ENCODE measurements around the gene NPHP4.

Gene NPHP4

GRCh38 chr1:5831600-5832335 lies 160.5 kb downstream of the NPHP4 start:
- no peak for TF ChIP-seq CTCF (IDR thresholded peaks at IDR 0.05; ENCODE audit: unreplicated experiment in 3 of 3)
- H3K36me3 Mint-ChIP-seq (ENCODE audit: low read depth): no peaks in the 10 kb centered on the region
- H3K4me3 Mint-ChIP-seq: no peak overlapping the region
- H3K27me3 Mint-ChIP-seq (ENCODE audit: low read depth): peaks cover 33% of the 10 kb centered on the region
- no peaks in the 10 kb centered on the region for H3K4me1 Mint-ChIP-seq
- H3K27ac Mint-ChIP-seq: no peak overlapping the region
- H3K9me3 Mint-ChIP-seq: peaks cover 5% of the 10 kb centered on the region

- Mint-ChIP-seq H3K36me3 (ENCODE audit: low read depth) (no peaks in the 10 kb centered on the region), H3K27ac (no peak overlapping the region), H3K27me3 (ENCODE audit: low read depth) (peaks cover 27% of the 10 kb centered on the region), H3K4me1 (no peaks in the 10 kb centered on the region), H3K4me3 (no peak overlapping the region), H3K9me3 (peaks cover 9% of the 10 kb centered on the region)
- TF ChIP-seq CTCF (IDR thresholded peaks at IDR 0.05; ENCODE audit: unreplicated experiment in 3 of 3): no peak
Observed at GRCh38 chr1:5830771-5831599, 161.2 kb downstream of the NPHP4 start.

GRCh38 chr1:5829414-5829813 lies 162.8 kb downstream of the NPHP4 start:
- TF ChIP-seq CTCF (IDR thresholded peaks at IDR 0.05; ENCODE audit: unreplicated experiment in 3 of 3): no peak
- H3K27me3 Mint-ChIP-seq (ENCODE audit: low read depth): peaks cover 15% of the 10 kb centered on the region
- H3K9me3 Mint-ChIP-seq: peaks cover 12% of the 10 kb centered on the region
- H3K4me1 Mint-ChIP-seq: no peaks in the 10 kb centered on the region
- no peak overlapping the region for H3K4me3 Mint-ChIP-seq
- H3K36me3 Mint-ChIP-seq (ENCODE audit: low read depth): no peaks in the 10 kb centered on the region
- no peak overlapping the region for H3K27ac Mint-ChIP-seq

- Mint-ChIP-seq H3K9me3 (peaks cover 12% of the 10 kb centered on the region), H3K27ac (no peak overlapping the region), H3K36me3 (ENCODE audit: low read depth) (no peaks in the 10 kb centered on the region), H3K4me3 (no peak overlapping the region), H3K27me3 (ENCODE audit: low read depth) (peaks cover 15% of the 10 kb centered on the region), H3K4me1 (no peaks in the 10 kb centered on the region)
- no peak for TF ChIP-seq CTCF (IDR thresholded peaks at IDR 0.05; ENCODE audit: unreplicated experiment in 3 of 3)
Observed at GRCh38 chr1:5828308-5828935, 163.8 kb downstream of the NPHP4 start.

GRCh38 chr1:5827516-5827915 lies 164.7 kb downstream of the NPHP4 start:
- no peak for TF ChIP-seq CTCF (IDR thresholded peaks at IDR 0.05; ENCODE audit: unreplicated experiment in 3 of 3)
- peaks cover 17% of the 10 kb centered on the region for H3K27me3 Mint-ChIP-seq (ENCODE audit: low read depth)
- H3K4me1 Mint-ChIP-seq: no peaks in the 10 kb centered on the region
- no peaks in the 10 kb centered on the region for H3K36me3 Mint-ChIP-seq (ENCODE audit: low read depth)
- H3K4me3 Mint-ChIP-seq: no peak overlapping the region
- H3K27ac Mint-ChIP-seq: no peak overlapping the region
- peaks cover 12% of the 10 kb centered on the region for H3K9me3 Mint-ChIP-seq

All from nephron (organoid).